GM19467 (cell line): Measurements from ENCODE around the gene TUBA4A.
"Not testable (repeated sequence)": the region's sequence is repeated elsewhere in the genome, so short reads cannot be mapped to it uniquely, and the experiment has no call there.

Source experiments
- ATAC-seq: cut with Tn5 transposase; IDR thresholded peaks from one replicate; pipeline ENCODE4 v1.9.1; 2021; ENCODE audit warnings: mild to moderate bottlenecking, moderate library complexity; ENCODE audit not compliant: unreplicated experiment

TUBA4A gene

GRCh38 chr2:219269362-219270054, 15.8 kb upstream of the TUBA4A start:
- ATAC-seq = no peak

GRCh38 chr2:219268294-219268693, 14.6 kb upstream of the TUBA4A start:
- no peak for ATAC-seq

DNA sequence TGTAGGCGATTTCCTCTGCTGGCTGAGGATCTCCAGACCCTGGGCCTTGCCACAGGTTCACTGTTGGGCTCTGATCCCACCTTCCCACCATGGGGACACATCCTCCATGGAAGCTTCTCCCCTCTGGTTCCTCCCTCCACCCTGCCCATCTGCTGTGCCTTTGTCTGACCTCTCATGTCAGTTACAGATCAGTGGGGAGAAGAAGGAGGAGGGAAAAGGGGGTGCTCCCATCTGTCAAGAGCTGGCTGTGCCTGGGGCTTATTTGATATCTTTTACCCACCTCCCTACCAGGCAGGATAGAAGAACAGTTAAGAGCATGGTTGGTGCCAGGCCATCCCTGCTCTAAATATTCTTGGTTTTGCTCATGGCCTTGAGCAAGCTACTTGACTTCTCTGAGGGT, 13.2 kb upstream of the TUBA4A start:
- no peak for ATAC-seq

GRCh38 chr2:219266232-219266631, 12.5 kb upstream of the TUBA4A start:
- no peak for ATAC-seq

DNA sequence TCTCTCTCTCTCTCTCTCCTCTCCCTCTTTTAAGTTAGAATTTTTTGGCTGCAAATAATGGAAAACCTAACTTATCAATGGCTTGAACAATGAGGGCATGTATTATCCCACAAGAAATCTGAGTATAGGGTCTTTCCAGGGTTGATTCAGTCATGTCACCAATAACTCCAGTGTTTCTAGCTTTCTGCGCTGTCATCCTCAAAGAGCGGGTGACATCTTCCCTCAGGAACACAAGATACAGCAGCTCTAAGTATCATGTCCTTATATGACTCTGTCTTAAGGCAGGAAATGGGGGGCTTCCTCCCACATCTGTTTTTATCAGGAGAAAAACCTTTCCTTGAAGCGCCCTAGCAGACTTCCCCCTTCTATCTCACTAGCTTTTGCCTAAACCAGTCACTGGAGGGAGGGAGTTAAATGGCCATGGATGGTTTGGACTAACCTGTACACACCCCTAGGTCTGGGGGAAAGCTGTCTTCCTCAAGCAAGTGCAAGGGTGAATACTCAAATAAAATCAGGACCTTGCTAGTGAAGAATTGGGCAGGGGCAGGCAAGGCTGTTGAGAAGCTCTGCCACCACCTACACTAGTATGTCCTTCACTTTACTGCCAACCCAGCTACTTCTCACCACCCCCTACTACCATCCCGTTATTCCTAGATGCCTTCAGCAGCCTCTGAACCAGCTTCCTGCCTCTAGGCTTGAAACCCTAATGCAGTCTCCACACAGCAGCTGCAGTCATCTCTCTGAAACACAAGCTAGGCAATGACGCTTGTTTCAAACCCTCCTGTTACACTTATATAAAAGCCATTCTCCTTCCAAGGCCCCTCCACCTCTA, 7.5 kb upstream of the TUBA4A start:
- no peak for ATAC-seq

- not testable (repeated sequence) for ATAC-seq
These were observed 5.2 kb upstream of the TUBA4A start for GRCh38 chr2:219258942-219259341.

- peak; percentile 18 for ATAC-seq
These were observed 978 bp upstream of the TUBA4A start for GRCh38 chr2:219254590-219255201.

GRCh38 chr2:219252900-219253752, 592 bp downstream of the TUBA4A start, which contains the start of gene TUBA4B:
Gene TUBA4B, plus strand, starts transcription at chr2:219253243. Its CDS starts 165 bp downstream, at chr2:219253408.
- peak; percentile 6 for ATAC-seq

DNA sequence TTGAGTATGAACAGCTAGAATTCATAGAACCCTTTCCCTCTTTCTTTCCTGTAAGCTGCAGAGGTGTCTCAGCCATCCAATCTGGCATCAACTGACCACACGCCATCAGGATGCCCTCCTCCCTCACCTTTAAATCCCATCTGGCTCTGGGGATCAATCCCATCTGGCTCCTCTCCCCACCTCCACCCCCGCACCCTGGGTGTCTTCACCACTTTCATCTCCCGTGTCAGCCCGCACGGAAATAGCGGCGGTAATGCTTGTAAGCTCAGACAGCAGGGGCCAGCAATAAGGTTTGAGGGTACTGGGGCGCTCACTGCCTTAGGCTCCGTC, 1.2 kb downstream of the TUBA4A start:
- no peak for ATAC-seq

DNA sequence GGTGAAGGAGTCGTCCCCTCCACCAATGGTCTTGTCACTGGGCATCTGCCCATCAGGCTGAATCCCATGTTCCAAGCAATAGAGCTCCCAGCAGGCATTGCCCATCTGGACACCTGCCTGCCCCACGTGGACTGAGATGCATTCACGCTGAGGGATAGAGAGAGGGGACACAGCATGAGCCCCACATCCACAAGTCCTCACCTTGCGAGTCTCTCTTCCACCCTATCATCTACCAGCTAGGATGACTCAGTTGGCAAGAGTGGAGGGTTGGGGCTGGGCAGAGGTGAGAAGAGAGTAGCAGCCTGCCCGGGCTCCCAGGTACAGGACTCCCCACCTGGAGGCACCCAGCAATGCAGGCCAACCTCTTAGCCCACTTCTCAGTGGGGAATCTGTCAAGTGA, 1.6 kb downstream of the TUBA4A start:
- ATAC-seq = no peak

GRCh38 chr2:219251656-219252055, 2.1 kb downstream of the TUBA4A start:
- ATAC-seq = no peak

- ATAC-seq = no peak
These were observed 3.5 kb downstream of the TUBA4A start for GRCh38 chr2:219250049-219250781.

GRCh38 chr2:219249203-219249980, 4.3 kb downstream of the TUBA4A start:
- peak; percentile 45 for ATAC-seq

DNA sequence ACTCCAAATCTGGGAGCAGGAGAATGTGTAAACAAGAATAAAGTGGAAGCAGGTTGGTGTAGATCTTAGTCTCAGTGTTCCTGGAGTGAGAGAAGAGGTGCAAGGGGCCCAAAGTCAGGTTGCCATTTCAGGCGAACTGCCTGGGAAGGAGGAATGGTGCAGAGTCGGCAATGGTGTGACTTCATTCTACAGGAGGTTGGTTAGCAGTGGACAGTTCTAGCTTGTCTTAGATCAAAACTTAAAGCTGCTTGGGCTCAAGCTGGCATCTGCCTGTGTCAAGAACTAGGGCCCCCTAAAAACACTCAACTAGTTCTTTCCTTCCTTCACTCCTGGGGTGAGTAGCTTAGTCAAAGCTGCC, 4.9 kb downstream of the TUBA4A start:
- no peak for ATAC-seq

DNA sequence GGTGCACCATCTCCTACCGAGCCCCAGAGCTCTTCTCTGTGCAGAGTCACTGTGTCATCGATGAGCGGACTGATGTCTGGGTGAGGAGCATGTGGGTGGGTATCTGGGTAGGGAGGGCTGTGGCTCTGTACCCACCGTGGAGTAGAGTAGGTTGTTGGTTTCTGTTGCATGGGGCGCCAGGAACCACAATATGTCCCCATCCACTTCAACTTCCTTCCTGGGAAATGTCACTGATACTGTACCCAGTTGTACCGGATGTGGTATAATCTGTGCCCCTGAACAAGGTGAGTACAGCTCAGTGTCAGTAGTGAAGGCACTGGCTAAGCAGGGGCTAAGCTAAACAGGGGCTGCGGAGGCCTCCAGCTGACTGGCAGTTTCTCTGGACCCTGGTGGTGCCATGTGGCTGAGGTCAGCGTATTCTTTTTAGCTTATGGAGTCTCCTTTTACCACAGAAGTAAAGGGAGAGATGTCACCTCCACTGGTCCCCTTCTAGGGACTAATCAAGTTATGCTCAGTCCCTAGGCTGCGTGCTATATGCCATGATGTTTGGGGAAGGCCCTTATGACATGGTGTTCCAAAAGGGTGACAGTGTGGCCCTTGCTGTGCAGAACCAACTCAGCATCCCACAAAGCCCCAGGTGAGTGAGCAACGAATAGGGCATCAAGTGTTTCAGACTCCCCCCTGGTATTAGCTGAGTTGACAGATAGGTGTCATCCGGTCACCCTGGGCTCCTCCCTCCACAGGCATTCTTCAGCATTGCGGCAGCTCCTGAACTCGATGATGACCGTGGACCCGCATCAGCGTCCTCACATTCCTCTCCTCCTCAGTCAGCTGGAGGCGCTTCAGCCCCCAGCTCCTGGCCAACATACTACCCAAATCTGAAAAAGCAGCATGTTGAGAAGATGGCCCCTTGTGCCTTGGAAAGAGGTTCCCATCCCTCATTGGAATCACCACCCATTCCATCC, 5.8 kb downstream of the TUBA4A start:
- no peak for ATAC-seq

DNA sequence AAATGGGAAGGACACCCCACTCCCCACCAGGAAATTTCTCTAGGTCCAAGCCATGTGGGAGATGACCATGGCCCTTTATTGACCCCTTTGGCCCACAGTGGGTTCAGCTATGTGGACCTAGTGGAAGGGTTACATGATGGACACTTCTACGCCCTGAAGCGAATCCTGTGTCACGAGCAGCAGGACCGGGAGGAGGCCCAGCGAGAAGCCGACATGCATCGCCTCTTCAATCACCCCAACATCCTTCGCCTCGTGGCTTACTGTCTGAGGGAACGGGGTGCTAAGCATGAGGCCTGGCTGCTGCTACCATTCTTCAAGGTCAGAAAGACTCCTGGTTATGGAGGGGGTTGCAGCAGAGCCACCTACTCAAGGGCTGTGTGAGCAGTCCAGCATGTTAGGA, 7.2 kb downstream of the TUBA4A start:
- no peak for ATAC-seq

DNA sequence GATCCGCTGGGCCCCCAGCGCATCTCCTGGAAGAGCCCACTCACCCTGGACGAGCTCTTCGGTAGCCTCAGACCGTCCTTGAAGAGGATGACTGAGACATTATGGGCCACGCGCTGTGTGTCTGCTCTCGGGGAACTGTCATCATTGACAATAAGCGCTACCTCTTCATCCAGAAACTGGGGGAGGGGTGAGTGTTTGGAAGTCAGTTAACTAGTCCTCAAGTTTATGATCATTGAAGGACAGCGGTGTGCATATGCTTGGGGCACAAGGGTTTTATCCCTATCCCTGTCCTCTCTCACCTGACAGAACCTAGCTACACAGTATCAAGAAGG, 7.9 kb downstream of the TUBA4A start:
- ATAC-seq = no peak

DNA sequence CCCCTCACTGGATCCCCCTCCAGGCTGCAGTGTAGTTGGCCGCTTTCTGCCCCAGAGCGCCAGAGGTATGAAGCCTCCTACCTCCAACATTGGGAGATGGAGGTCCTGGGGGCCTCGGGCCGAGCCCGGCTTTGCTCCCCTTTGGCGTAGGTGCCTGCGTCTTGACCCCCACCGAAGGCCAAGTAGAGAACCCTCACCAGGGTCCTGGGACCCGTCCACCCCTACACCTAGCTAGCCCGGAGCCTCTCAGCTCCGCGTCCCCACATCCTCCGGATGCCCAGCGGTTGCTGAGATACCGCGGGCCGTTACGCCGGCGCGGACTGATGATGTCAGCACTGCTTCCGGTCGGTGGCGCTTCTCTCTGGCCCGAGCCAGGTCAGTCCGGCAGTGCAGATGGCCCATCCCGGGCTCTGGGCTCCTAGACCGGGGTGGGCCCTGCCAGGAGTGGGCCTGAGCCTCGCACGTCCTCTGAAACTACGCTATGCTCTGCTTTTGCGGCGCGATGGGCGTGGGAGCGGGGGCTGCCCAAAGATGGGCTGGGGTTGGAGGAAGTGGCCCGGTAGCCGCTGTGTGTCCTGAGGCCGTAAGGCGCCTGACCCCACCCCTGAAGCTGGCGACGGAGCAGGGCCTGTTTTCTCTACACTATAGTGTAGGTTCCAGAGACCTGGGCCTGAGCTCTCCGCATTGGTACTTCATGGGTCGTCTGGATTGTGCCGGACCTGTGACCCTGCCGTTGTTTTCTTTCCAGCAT, 8.4 kb downstream of the TUBA4A start, which contains the start of the genes GLB1L and STK16:
Gene GLB1L (minus strand): TSS at position 297 of the 751 bp plus-strand sequence. CDS start 1,871 bp downstream, outside the sequence.
Gene STK16 (plus strand): TSS at position 332 of the 751 bp plus-strand sequence. CDS start 521 bp downstream, outside the sequence.
- ATAC-seq = peak; percentile 56
